Measurements from ENCODE around the gene DHX29.

GRCh38 chr5:55308254-55308836 is 851 bp upstream of the DHX29 start:
- TF ChIP-seq POLR2AphosphoS5 (IDR thresholded peaks at IDR 0.05) = no peak
- TF ChIP-seq, protein P1, sequence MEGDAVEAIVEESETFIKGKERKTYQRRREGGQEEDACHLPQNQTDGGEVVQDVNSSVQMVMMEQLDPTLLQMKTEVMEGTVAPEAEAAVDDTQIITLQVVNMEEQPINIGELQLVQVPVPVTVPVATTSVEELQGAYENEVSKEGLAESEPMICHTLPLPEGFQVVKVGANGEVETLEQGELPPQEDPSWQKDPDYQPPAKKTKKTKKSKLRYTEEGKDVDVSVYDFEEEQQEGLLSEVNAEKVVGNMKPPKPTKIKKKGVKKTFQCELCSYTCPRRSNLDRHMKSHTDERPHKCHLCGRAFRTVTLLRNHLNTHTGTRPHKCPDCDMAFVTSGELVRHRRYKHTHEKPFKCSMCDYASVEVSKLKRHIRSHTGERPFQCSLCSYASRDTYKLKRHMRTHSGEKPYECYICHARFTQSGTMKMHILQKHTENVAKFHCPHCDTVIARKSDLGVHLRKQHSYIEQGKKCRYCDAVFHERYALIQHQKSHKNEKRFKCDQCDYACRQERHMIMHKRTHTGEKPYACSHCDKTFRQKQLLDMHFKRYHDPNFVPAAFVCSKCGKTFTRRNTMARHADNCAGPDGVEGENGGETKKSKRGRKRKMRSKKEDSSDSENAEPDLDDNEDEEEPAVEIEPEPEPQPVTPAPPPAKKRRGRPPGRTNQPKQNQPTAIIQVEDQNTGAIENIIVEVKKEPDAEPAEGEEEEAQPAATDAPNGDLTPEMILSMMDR (IDR thresholded peaks at IDR 0.05) = no peak
- no peak for TF ChIP-seq POLR2A (IDR thresholded peaks at IDR 0.05; ENCODE audit: low read depth)
- no peak for TF ChIP-seq EP300 (IDR thresholded peaks at IDR 0.05)
